A549 (cell line): ENCODE results near the gene RAD51B.

ENCODE experiments used
- CEBPB ChIP-seq, 2 experiments: fragments of >200 bp in 1 of 2; sonication (Bioruptor Twin) in 1 of 2; formaldehyde crosslinking in 1 of 2; IDR thresholded peaks; 2 replicates each; pipeline ENCODE4 v1.6.1; 2012 to 2016
- CHD2 ChIP-seq: fragments of 150-350 bp; IDR thresholded peaks from 2 replicates; pipeline ENCODE4 v1.6.1; 2014; ENCODE audit warnings: low read length; ENCODE audit not compliant: partially characterized antibody
- CTCF ChIP-seq: fragments of >200 bp; sonication (Bioruptor Twin); formaldehyde crosslinking; IDR thresholded peaks from 3 replicates; pipeline ENCODE4 v1.5.1; 2016
- HEYL ChIP-seq: fragments of 250-450 bp; sonication (Bioruptor Pico); IDR thresholded peaks from 2 replicates; pipeline ENCODE4 v1.8.0; 2021; ENCODE audit warnings: mild to moderate bottlenecking, moderate library complexity
- MAX ChIP-seq: IDR thresholded peaks from 2 replicates; pipeline ENCODE4 v1.6.1; 2012
- POLR2A ChIP-seq: IDR thresholded peaks from 2 replicates; pipeline ENCODE4 v1.6.1; 2012; ENCODE audit warnings: mild to moderate bottlenecking, low read length
- POLR2AphosphoS2 ChIP-seq: conservative IDR thresholded peaks from 2 replicates; pipeline ENCODE4 v1.6.1; 2012; ENCODE audit warnings: low read length, improper control_type of control experiment, inconsistent platforms
- RAD21 ChIP-seq, 2 experiments: fragments of >200 bp in 1 of 2; sonication (Bioruptor Twin) in 1 of 2; formaldehyde crosslinking in 1 of 2; IDR thresholded peaks in 1 of 2; conservative IDR thresholded peaks in 1 of 2; 2 replicates in 1 of 2; 3 replicates in 1 of 2; pipeline ENCODE4 v1.6.1; 2012 to 2018; ENCODE audit warnings: inconsistent platforms in 1 of 2
- RARB ChIP-seq: fragments of 250-450 bp; sonication (Bioruptor Pico); IDR thresholded peaks from 2 replicates; pipeline ENCODE4 v1.8.0; 2021; ENCODE audit warnings: mild to moderate bottlenecking, moderate library complexity

- no peak for TF ChIP-seq CTCF
- no peak for TF ChIP-seq POLR2AphosphoS2
- no peak for TF ChIP-seq POLR2A
- TF ChIP-seq CHD2: no peak
- no peak for TF ChIP-seq RAD21 (conservative IDR thresholded peaks at IDR 0.05 in 1 of 2, IDR thresholded peaks at IDR 0.05 in 1 of 2)
- no peak for TF ChIP-seq MAX
- no peak for TF ChIP-seq CEBPB (IDR thresholded peaks at IDR 0.05)
- TF ChIP-seq RARB (CRISPR knock-in tag): no peak
- TF ChIP-seq HEYL (CRISPR knock-in tag): no peak
Measured at GRCh38 chr14:67986131-67986841, 166.7 kb downstream of the RAD51B start.
